Hepatocyte (in vitro differentiated cells): Measurements from ENCODE around the gene MYL5.

Experiments
- CTCF ChIP-seq: fragments of 200-600 bp; sonication (generic); IDR thresholded peaks from 2 replicates; pipeline ENCODE4 v1.5.1; 2016; ENCODE audit warnings: antibody characterized with exemption, mild to moderate bottlenecking; ENCODE audit not compliant: poor library complexity
- EZH2 ChIP-seq: fragments of 200-600 bp; sonication (generic); IDR thresholded peaks from 2 replicates; pipeline ENCODE4 v1.6.1; 2016; ENCODE audit warnings: antibody characterized with exemption, mild to moderate bottlenecking, borderline replicate concordance
- EZH2phosphoT487 ChIP-seq: fragments of 200-600 bp; sonication (generic); IDR thresholded peaks from one replicate; pipeline ENCODE4 v1.6.1; 2018; ENCODE audit warnings: antibody characterized with exemption, mild to moderate bottlenecking, low read depth, moderate library complexity; ENCODE audit not compliant: unreplicated experiment, severe bottlenecking

- no peak for TF ChIP-seq EZH2
- no peak for TF ChIP-seq CTCF
- no peak for TF ChIP-seq EZH2phosphoT487
Observed at GRCh38 chr4:722851-723360, 48.6 kb downstream of the MYL5 start.
